ENCODE data around the gene GPR107. TPM values are rescaled to one million over a fixed set of nuclear protein-coding genes. Genes with fewer than 3 reads are reported as not detected.

The GPR107 gene
- total and polyA plus RNA-seq, 2 donors (not counting 1 experiment from before 2014, with no cell fraction given), result 10.4 to 28.1 TPM

GRCh38 chr9:130185490-130186031 is 131.9 kb downstream of the GPR107 start:
- Histone ChIP-seq H3K4me2 (replicated peaks; ENCODE audit: low read depth, low read length, poor library complexity, severe bottlenecking) (no peak overlapping the region), H3K27me3 (replicated peaks in 1 of 4; ENCODE audit: control extremely low read depth in 1 of 4, control insufficient read depth in 3 of 4, insufficient read depth in 4 of 4, low read length in 3 of 4) (no peaks in the 10 kb centered on the region), H3K36me3 (replicated peaks in 1 of 2; ENCODE audit: control extremely low read depth in 1 of 2, control insufficient read depth in 1 of 2, extremely low read depth in 1 of 2, insufficient read depth in 2 of 2, low read length in 1 of 2) (no peaks in the 10 kb centered on the region), H3K9me3 (ENCODE audit: control extremely low read depth in 1 of 3, control insufficient read depth in 2 of 3, insufficient read depth in 1 of 3, low read length in 2 of 3) (no peaks in the 10 kb centered on the region), H3K4me1 (ENCODE audit: control insufficient read depth in 2 of 2, insufficient read depth in 2 of 2, low read length in 2 of 2) (no peaks in the 10 kb centered on the region), H3K4me3 (ENCODE audit: control extremely low read depth in 1 of 5, extremely low read depth in 1 of 5, insufficient read depth in 1 of 5, low read depth in 2 of 5, low read length in 4 of 5) (no peak overlapping the region), H4K20me1 (ENCODE audit: control insufficient read depth, insufficient read depth, low read length, poor library complexity, severe bottlenecking) (no peaks in the 10 kb centered on the region), H3K79me2 (ENCODE audit: control insufficient read depth, insufficient read depth, low read length) (no peaks in the 10 kb centered on the region), H3K27ac (ENCODE audit: low read length in 2 of 2) (no peak overlapping the region), H2AFZ (ENCODE audit: insufficient read depth, low read depth, low read length, poor library complexity, severe bottlenecking) (no peak overlapping the region), H3K9ac (ENCODE audit: low read length) (no peak overlapping the region)
- Mint-ChIP-seq H3K4me1 (no peaks in the 10 kb centered on the region), H3K9me3 (ENCODE audit: insufficient read depth) (no peaks in the 10 kb centered on the region), H3K27ac (no peak overlapping the region), H3K27me3 (peaks cover 13% of the 10 kb centered on the region), H3K4me3 (no peak overlapping the region)
- WGBS (ENCODE audit: insufficient coverage), result 77% methylated on average over 16 of the region's 17 CpGs
- intact Hi-C loops (cut with micrococcal nuclease), result no loop called here
- ATAC-seq (ENCODE audit: low read depth) (no peak), DNase-seq (no peak)
- TF ChIP-seq CTCF (IDR thresholded peaks at IDR 0.05) (no peak), EZH2 (IDR thresholded peaks at IDR 0.05; ENCODE audit: borderline replicate concordance, insufficient read depth, low read depth, low read length, poor library complexity, severe bottlenecking) (no peak)
- ChIA-PET CTCF (no interaction called here), POLR2A (no interaction called here)

- CTCF ChIA-PET, result no interaction called here
Observed at GRCh38 chr9:130186051-130186450, 132.3 kb downstream of the GPR107 start.

More at GRCh38 chr9:130186051-130186450, 132.3 kb downstream of the GPR107 start:
- no peak overlapping the region for H3K27ac Mint-ChIP-seq
- H2AFZ ChIP-seq (ENCODE audit: insufficient read depth, low read depth, low read length, poor library complexity, severe bottlenecking), result no peak overlapping the region
- H3K27me3 ChIP-seq (replicated peaks in 1 of 4; ENCODE audit: control extremely low read depth in 1 of 4, control insufficient read depth in 3 of 4, insufficient read depth in 4 of 4, low read length in 3 of 4), result no peaks in the 10 kb centered on the region
- H3K4me1 ChIP-seq (ENCODE audit: control insufficient read depth in 2 of 2, insufficient read depth in 2 of 2, low read length in 2 of 2), result no peaks in the 10 kb centered on the region
- no peak overlapping the region for H3K27ac ChIP-seq (ENCODE audit: low read length in 2 of 2)
- TF ChIP-seq CTCF (IDR thresholded peaks at IDR 0.05) (no peak), EZH2 (IDR thresholded peaks at IDR 0.05; ENCODE audit: borderline replicate concordance, insufficient read depth, low read depth, low read length, poor library complexity, severe bottlenecking) (no peak)
- intact Hi-C loops (cut with micrococcal nuclease), result no loop called here
- no peaks in the 10 kb centered on the region for H3K79me2 ChIP-seq (ENCODE audit: control insufficient read depth, insufficient read depth, low read length)
- H3K4me3 Mint-ChIP-seq, result no peak overlapping the region
- H3K9ac ChIP-seq (ENCODE audit: low read length), result no peak overlapping the region
- H3K9me3 ChIP-seq (ENCODE audit: control extremely low read depth in 1 of 3, control insufficient read depth in 2 of 3, insufficient read depth in 1 of 3, low read length in 2 of 3), result no peaks in the 10 kb centered on the region
- no peak overlapping the region for H3K4me3 ChIP-seq (ENCODE audit: control extremely low read depth in 1 of 5, extremely low read depth in 1 of 5, insufficient read depth in 1 of 5, low read depth in 2 of 5, low read length in 4 of 5)
- peaks cover 13% of the 10 kb centered on the region for H3K27me3 Mint-ChIP-seq
- ATAC-seq (ENCODE audit: low read depth) (no peak), DNase-seq (no peak)
- H3K4me2 ChIP-seq (replicated peaks; ENCODE audit: low read depth, low read length, poor library complexity, severe bottlenecking), result no peak overlapping the region
- H3K9me3 Mint-ChIP-seq (ENCODE audit: insufficient read depth), result no peaks in the 10 kb centered on the region
- no peaks in the 10 kb centered on the region for H4K20me1 ChIP-seq (ENCODE audit: control insufficient read depth, insufficient read depth, low read length, poor library complexity, severe bottlenecking)
- no peaks in the 10 kb centered on the region for H3K4me1 Mint-ChIP-seq
- no peaks in the 10 kb centered on the region for H3K36me3 ChIP-seq (replicated peaks in 1 of 2; ENCODE audit: control extremely low read depth in 1 of 2, control insufficient read depth in 1 of 2, extremely low read depth in 1 of 2, insufficient read depth in 2 of 2, low read length in 1 of 2)
- POLR2A ChIA-PET, result no interaction called here
- 88% methylated on average over 6 of the region's 6 CpGs for WGBS (ENCODE audit: insufficient coverage)
